Panc1 (cell line): Measurements from ENCODE around the gene PRDM1. TPM values are rescaled to one million over a fixed set of nuclear protein-coding genes. Genes with fewer than 3 reads are reported as not detected.

Experiments used
- ATAC-seq: fragments of 200-7000 bp; cut with Tn5 transposase; 2 replicates; pipeline ENCODE4 v1.9.1; 2020; ENCODE audit warnings: mild to moderate bottlenecking, moderate library complexity
- BruUV-seq: library from RNA; stranded (reverse); fragments of 400-500 nt; replicated peaks from 2 replicates; lab custom pipeline; 2021; lab: Mats Ljungman, UMichigan
- CTCF ChIA-PET: fragments of 300-600 bp; sonication (Branson Sonifier 250); formaldehyde crosslinking; loops from one replicate; lab custom pipeline; 2022; ENCODE audit warnings: antibody characterized with exemption; lab: Charles Lee
- POLR2A ChIA-PET: fragments of 300-600 bp; sonication (Branson Sonifier 250); formaldehyde crosslinking; loops from one replicate; lab custom pipeline; 2022; ENCODE audit warnings: antibody characterized with exemption; lab: Charles Lee
- DNase-seq: peaks from one replicate; pipeline ENCODE4 v3.0.0-alpha.2; 2010; ENCODE audit warnings: low read depth, low spot score
- H3K27ac ChIP-seq: 2 replicates; pipeline ENCODE4 v1.5.1; 2011; ENCODE audit warnings: mild to moderate bottlenecking, low read length, inconsistent platforms
- H3K27me3 ChIP-seq: fragments of 200-500 bp; sonication (Bioruptor generic); 2 replicates; pipeline ENCODE4 v1.6.0; 2014; ENCODE audit warnings: low read length, inconsistent platforms; ENCODE audit not compliant: control insufficient read depth, insufficient read depth
- H3K36me3 ChIP-seq: fragments of 200-500 bp; sonication (Bioruptor generic); 2 replicates; pipeline ENCODE4 v1.5.1; 2014; ENCODE audit warnings: inconsistent platforms, mild to moderate bottlenecking, low read length, moderate library complexity; ENCODE audit not compliant: control insufficient read depth, insufficient read depth
- H3K4me1 ChIP-seq: 2 replicates; pipeline ENCODE4 v1.5.1; 2011; ENCODE audit warnings: inconsistent platforms, mild to moderate bottlenecking, low read length, moderate library complexity; ENCODE audit not compliant: control insufficient read depth, insufficient read depth
- H3K4me3 ChIP-seq, 2 experiments: 2 replicates each; pipeline ENCODE4 v1.5.1; 2011 to 2012; ENCODE audit warnings: low read depth in 2 of 2, low read length in 2 of 2, mild to moderate bottlenecking in 2 of 2, inconsistent platforms in 1 of 2, moderate library complexity in 1 of 2
- H3K9me3 ChIP-seq: fragments of 200-500 bp; sonication (Bioruptor generic); 2 replicates; pipeline ENCODE4 v1.5.1; 2014; ENCODE audit warnings: low read depth, mild to moderate bottlenecking, inconsistent platforms, low read length, moderate library complexity; ENCODE audit not compliant: control insufficient read depth, insufficient read depth
- POLR2AphosphoS5 ChIP-seq: IDR thresholded peaks from 2 replicates; pipeline ENCODE4 v1.6.1; 2012; ENCODE audit warnings: mild to moderate bottlenecking, low read depth, low read length, moderate library complexity
- SIN3A ChIP-seq: IDR thresholded peaks from 2 replicates; pipeline ENCODE4 v1.6.1; 2012; ENCODE audit warnings: low read depth, mild to moderate bottlenecking, low read length, moderate library complexity, borderline replicate concordance; ENCODE audit not compliant: insufficient read depth
- TCF7L2 ChIP-seq: IDR thresholded peaks from 2 replicates; pipeline ENCODE4 v1.6.1; 2011; ENCODE audit warnings: mild to moderate bottlenecking, low read depth, low read length, inconsistent platforms
- in situ Hi-C: cut with HindIII; loops from 2 replicates; pipeline ENCODE4 v1.10.0; 2016; ENCODE audit warnings: low sequenced_read_pairs, low pct_unique_long_range_greater_than_20kb
- intact Hi-C: fragments of 100-400 bp; cut with micrococcal nuclease; formaldehyde crosslinking; loops from one replicate; pipeline ENCODE4 v1.10.0; 2022; ENCODE audit not compliant: unreplicated experiment
- total RNA-seq: library from RNA; stranded (reverse); gene quantifications from one replicate; pipeline ENCODE4 v1.2.1, GENCODE V29; 2021; ENCODE audit not compliant: unreplicated experiment
- TF ChIP-seq, protein P1 (sequence below): fragments of 450-650 bp; IDR thresholded peaks from 2 replicates; pipeline ENCODE4 v1.5.1; 2017; ENCODE audit warnings: mild to moderate bottlenecking
- TF ChIP-seq, protein P2 (sequence below), 2 experiments: IDR thresholded peaks; 2 replicates each; pipeline ENCODE4 v1.6.1; 2011 to 2012; ENCODE audit warnings: low read depth in 2 of 2, control low read depth in 1 of 2, low read length in 1 of 2, mild to moderate bottlenecking in 1 of 2, moderate library complexity in 1 of 2; ENCODE audit not compliant: insufficient read depth in 1 of 2

PRDM1 gene
- total RNA-seq, 1 experiment from 2014 or later: 2.6 TPM

DNA sequence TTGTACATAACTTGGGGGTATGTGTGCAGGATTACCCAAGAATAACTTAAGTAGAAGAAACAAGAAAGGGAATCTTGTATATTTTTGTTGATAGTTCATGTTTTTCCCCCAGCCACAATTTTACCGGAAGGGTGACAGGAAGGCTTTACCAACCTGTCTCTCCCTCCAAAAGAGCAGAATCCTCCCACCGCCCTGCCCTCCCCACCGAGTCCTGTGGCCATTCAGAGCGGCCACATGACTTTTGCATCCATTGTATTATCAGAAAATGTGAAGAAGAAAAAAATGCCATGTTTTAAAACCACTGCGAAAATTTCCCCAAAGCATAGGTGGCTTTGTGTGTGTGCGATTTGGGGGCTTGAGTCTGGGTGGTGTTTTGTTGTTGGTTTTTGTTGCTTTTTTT is 22.0 kb downstream of the PRDM1 start:
- ATAC-seq (no peak), DNase-seq (no peak)
- Histone ChIP-seq H3K27ac (no peak overlapping the region), H3K9me3 (no peaks in the 10 kb centered on the region), H3K4me1 (peaks cover 6% of the 10 kb centered on the region; the same call in 1 of the 2 replicates), H3K27me3 (no peaks in the 10 kb centered on the region), H3K4me3 (no peak overlapping the region), H3K36me3 (no peaks in the 10 kb centered on the region)
- TF ChIP-seq SIN3A (no peak), TCF7L2 (no peak), POLR2AphosphoS5 (no peak)
- TF ChIP-seq, protein P1, sequence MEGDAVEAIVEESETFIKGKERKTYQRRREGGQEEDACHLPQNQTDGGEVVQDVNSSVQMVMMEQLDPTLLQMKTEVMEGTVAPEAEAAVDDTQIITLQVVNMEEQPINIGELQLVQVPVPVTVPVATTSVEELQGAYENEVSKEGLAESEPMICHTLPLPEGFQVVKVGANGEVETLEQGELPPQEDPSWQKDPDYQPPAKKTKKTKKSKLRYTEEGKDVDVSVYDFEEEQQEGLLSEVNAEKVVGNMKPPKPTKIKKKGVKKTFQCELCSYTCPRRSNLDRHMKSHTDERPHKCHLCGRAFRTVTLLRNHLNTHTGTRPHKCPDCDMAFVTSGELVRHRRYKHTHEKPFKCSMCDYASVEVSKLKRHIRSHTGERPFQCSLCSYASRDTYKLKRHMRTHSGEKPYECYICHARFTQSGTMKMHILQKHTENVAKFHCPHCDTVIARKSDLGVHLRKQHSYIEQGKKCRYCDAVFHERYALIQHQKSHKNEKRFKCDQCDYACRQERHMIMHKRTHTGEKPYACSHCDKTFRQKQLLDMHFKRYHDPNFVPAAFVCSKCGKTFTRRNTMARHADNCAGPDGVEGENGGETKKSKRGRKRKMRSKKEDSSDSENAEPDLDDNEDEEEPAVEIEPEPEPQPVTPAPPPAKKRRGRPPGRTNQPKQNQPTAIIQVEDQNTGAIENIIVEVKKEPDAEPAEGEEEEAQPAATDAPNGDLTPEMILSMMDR: no peak
- TF ChIP-seq, protein P2, sequence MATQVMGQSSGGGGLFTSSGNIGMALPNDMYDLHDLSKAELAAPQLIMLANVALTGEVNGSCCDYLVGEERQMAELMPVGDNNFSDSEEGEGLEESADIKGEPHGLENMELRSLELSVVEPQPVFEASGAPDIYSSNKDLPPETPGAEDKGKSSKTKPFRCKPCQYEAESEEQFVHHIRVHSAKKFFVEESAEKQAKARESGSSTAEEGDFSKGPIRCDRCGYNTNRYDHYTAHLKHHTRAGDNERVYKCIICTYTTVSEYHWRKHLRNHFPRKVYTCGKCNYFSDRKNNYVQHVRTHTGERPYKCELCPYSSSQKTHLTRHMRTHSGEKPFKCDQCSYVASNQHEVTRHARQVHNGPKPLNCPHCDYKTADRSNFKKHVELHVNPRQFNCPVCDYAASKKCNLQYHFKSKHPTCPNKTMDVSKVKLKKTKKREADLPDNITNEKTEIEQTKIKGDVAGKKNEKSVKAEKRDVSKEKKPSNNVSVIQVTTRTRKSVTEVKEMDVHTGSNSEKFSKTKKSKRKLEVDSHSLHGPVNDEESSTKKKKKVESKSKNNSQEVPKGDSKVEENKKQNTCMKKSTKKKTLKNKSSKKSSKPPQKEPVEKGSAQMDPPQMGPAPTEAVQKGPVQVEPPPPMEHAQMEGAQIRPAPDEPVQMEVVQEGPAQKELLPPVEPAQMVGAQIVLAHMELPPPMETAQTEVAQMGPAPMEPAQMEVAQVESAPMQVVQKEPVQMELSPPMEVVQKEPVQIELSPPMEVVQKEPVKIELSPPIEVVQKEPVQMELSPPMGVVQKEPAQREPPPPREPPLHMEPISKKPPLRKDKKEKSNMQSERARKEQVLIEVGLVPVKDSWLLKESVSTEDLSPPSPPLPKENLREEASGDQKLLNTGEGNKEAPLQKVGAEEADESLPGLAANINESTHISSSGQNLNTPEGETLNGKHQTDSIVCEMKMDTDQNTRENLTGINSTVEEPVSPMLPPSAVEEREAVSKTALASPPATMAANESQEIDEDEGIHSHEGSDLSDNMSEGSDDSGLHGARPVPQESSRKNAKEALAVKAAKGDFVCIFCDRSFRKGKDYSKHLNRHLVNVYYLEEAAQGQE (IDR thresholded peaks at IDR 0.05; ENCODE audit: insufficient read depth in 1 of 2, low read depth in 2 of 2, low read length in 1 of 2): no peak
- ChIA-PET CTCF (no interaction called here), POLR2A (no interaction called here)
- TSS peak; percentile 67 for BruUV-seq
- intact Hi-C loops (no loop called here), in situ Hi-C loops (no loop called here)

DNA sequence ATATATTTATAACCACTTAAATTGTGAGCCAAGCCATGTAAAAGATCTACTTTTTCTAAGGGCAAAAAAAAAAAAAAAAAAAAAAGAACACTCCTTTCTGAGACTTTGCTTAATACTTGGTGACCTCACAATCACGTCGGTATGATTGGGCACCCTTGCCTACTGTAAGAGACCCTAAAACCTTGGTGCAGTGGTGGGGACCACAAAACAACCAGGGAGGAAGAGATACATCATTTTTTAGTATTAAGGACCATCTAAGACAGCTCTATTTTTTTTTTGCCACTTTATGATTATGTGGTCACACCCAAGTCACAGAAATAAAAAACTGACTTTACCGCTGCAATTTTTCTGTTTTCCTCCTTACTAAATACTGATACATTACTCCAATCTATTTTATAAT is 22.9 kb downstream of the PRDM1 start:
- Histone ChIP-seq H3K36me3 (no peaks in the 10 kb centered on the region), H3K27ac (no peak overlapping the region), H3K4me3 (no peak overlapping the region), H3K9me3 (no peaks in the 10 kb centered on the region), H3K27me3 (no peaks in the 10 kb centered on the region), H3K4me1 (no peaks in the 10 kb centered on the region)
- intact Hi-C loops (no loop called here), in situ Hi-C loops (no loop called here)
- BruUV-seq: no TSS peak
- ATAC-seq (no peak), DNase-seq (no peak)
- POLR2A ChIA-PET: interaction anchor here (0.7 kb wide), 1 partner anchor 10 kb away, joined by 6 read pairs; no protein-coding TSS in a partner anchor
- CTCF ChIA-PET: no interaction called here
- TF ChIP-seq, protein P2 (IDR thresholded peaks at IDR 0.05; ENCODE audit: insufficient read depth in 1 of 2, low read depth in 2 of 2, low read length in 1 of 2): no peak
- TF ChIP-seq, protein P1: no peak
- TF ChIP-seq SIN3A (no peak), TCF7L2 (no peak), POLR2AphosphoS5 (no peak)
